Small intestine (tissue), 7 donors: ENCODE results near the gene BNIP3. TPM values are rescaled to one million over a fixed set of nuclear protein-coding genes. Genes with fewer than 3 reads are reported as not detected.

ENCODE experiments used
- DNase-seq, 2 donors: peaks; one replicate each; pipeline versions ENCODE4 v3.0.0 to v3.0.0-alpha.2; 2013
- FAIRE-seq: peaks from 2 replicates; lab custom pipeline; 2012; peaks lifted over from hg19 to GRCh38; lab: Jason Lieb, UNC
- H3K27ac ChIP-seq, 3 donors: one replicate each; pipeline ENCODE4 v1.5.1; 2013; ENCODE audit warnings: low read length in 2 of 3, mild to moderate bottlenecking in 2 of 3, control low read depth in 1 of 3, inconsistent platforms in 1 of 3, low read depth in 1 of 3, moderate library complexity in 1 of 3
- H3K27me3 ChIP-seq, 3 donors: one replicate each; pipeline ENCODE4 v1.6.1; 2013; ENCODE audit warnings: low read length in 3 of 3, inconsistent platforms in 1 of 3; ENCODE audit not compliant: control insufficient read depth in 3 of 3, insufficient read depth in 3 of 3
- H3K36me3 ChIP-seq, 3 donors: one replicate each; pipeline ENCODE4 v1.6.1; 2013; ENCODE audit warnings: low read length in 3 of 3, inconsistent platforms in 1 of 3, low read depth in 1 of 3, mild to moderate bottlenecking in 1 of 3, moderate library complexity in 1 of 3; ENCODE audit not compliant: control insufficient read depth in 3 of 3, insufficient read depth in 2 of 3
- H3K4me1 ChIP-seq, 3 donors: one replicate each; pipeline ENCODE4 v1.6.1; 2013; ENCODE audit warnings: low read length in 2 of 3, inconsistent platforms in 1 of 3, low read depth in 1 of 3, mild to moderate bottlenecking in 1 of 3, moderate library complexity in 1 of 3; ENCODE audit not compliant: control insufficient read depth in 3 of 3, insufficient read depth in 2 of 3
- H3K4me3 ChIP-seq, 3 donors: one replicate each; pipeline ENCODE4 v1.5.1; 2013; ENCODE audit warnings: low read length in 3 of 3, control low read depth in 1 of 3, inconsistent platforms in 1 of 3, low read depth in 1 of 3, mild to moderate bottlenecking in 1 of 3, moderate library complexity in 1 of 3
- H3K9me3 ChIP-seq, 2 donors: one replicate each; pipeline ENCODE4 v1.6.1; 2013; ENCODE audit warnings: low read depth in 1 of 2, low read length in 1 of 2; ENCODE audit not compliant: control insufficient read depth in 2 of 2, insufficient read depth in 1 of 2
- WGBS, 3 donors: extraction: QIAGEN DNeasy Blood & Tissue Kit; methylation state at CpG; one replicate each; pipeline ENCODE4 v1.1.7; 2013; 5-methylcytosine and 5-hydroxymethylcytosine counted together
- polyA plus RNA-seq, 4 donors: library from polyadenylated mRNA; stranded (reverse) in 3 of 4; unstranded in 1 of 4; fragments of 200-250 nt in 3 of 4; fragments of 120-200 nt in 1 of 4; gene quantifications; one replicate each; pipeline versions ENCODE4 v1.2.1 to v1.2.3, GENCODE V29; 2013
- donor health status: healthy with polysubstance abuse.
- donor health status: control.
- donor health status: control.
- donor health status: Bipolar disorder and iron deficiency.
- donor health status: healthy.

Gene BNIP3
- polyA plus RNA-seq, 4 donors = 12.2 to 70.0 (median 17.8) TPM

GRCh38 chr10:132021504-132022143 lies 39.9 kb upstream of the BNIP3 start:
- no peak for DNase-seq
- peaks cover 0 to 11% (median 4%) of the 10 kb centered on the region in 3 donors for H3K27me3 ChIP-seq
- H3K4me1 ChIP-seq = no peaks in the 10 kb centered on the region
- H3K27ac ChIP-seq = no peak overlapping the region
- no peaks in the 10 kb centered on the region for H3K36me3 ChIP-seq
- WGBS, 3 donors = 65 to 81% (median 77%) methylated on average over 15 to 16 of the region's 16 CpGs
- no peak overlapping the region for H3K4me3 ChIP-seq
- no peaks in the 10 kb centered on the region for H3K9me3 ChIP-seq
- FAIRE-seq = no peak

DNA sequence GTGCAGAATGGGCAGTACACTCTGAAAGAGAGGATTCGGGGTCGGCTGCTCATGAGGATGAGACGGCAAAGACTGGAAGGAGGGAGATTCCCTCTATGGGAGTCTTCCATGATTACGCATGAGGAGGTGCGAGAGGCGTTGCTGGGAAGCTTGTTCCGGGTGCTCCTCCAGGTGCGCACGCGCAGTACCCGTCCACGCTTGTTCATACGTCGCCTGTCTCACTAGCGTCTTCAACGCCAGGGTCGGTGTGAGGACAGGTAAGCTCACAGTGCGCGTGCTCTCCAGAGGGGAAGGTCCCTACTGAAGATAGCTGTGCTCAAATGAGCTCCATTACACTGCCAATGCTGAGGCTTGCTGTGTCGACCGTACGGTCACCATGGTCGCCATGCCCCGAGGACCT lies 39.3 kb upstream of the BNIP3 start:
- DNase-seq (no peak), FAIRE-seq (no peak)
- 94 to 95% (median 94%) methylated on average over 24 of the region's 24 CpGs for WGBS, 3 donors
- Histone ChIP-seq H3K4me1 (no peaks in the 10 kb centered on the region), H3K4me3 (no peak overlapping the region), H3K27me3 (peaks cover 0 to 11% (median 4%) of the 10 kb centered on the region in 3 donors), H3K27ac (no peak overlapping the region), H3K36me3 (no peaks in the 10 kb centered on the region), H3K9me3 (no peaks in the 10 kb centered on the region)

- H3K27ac ChIP-seq = no peak overlapping the region
- peaks cover 0 to 11% (median 4%) of the 10 kb centered on the region in 3 donors for H3K27me3 ChIP-seq
- DNase-seq (no peak), FAIRE-seq (no peak)
- no peaks in the 10 kb centered on the region for H3K4me1 ChIP-seq
- 82 to 86% (median 84%) methylated on average over 13 of the region's 13 CpGs for WGBS, 3 donors
- H3K9me3 ChIP-seq = no peaks in the 10 kb centered on the region
- H3K36me3 ChIP-seq = no peaks in the 10 kb centered on the region
- no peak overlapping the region for H3K4me3 ChIP-seq
Observed at GRCh38 chr10:132020456-132020855, 38.7 kb upstream of the BNIP3 start.

DNA sequence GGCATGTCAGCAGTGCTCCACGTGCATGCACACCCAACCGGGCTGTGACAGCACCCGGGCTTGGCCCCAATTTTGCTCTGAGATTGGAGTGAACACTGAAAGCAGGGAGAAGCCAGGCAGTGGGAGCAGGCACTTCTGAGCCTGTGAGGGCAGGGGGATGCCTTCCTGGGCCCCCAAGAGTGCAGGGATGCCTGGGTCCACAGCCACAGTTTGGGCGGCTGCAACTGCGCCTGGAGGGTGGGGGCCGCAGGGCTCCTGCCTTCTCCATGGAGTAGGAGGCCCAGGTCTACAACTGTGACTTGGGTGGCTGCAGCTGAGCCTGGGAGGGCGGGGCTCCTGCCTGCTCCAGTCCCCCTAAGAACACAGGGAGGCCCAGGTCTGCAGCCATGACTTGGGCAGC lies 37.6 kb upstream of the BNIP3 start:
- no peaks in the 10 kb centered on the region for H3K4me1 ChIP-seq
- H3K36me3 ChIP-seq = no peaks in the 10 kb centered on the region
- FAIRE-seq = no peak
- H3K27ac ChIP-seq = no peak overlapping the region
- 84 to 92% (median 90%) methylated on average over 7 of the region's 7 CpGs for WGBS, 3 donors
- DNase-seq = no peak
- no peaks in the 10 kb centered on the region for H3K9me3 ChIP-seq
- H3K27me3 ChIP-seq = peaks cover 0 to 11% (median 0%) of the 10 kb centered on the region in 3 donors
- H3K4me3 ChIP-seq = no peak overlapping the region

- no peaks in the 10 kb centered on the region for H3K36me3 ChIP-seq
- no peak overlapping the region for H3K27ac ChIP-seq
- no peak for DNase-seq
- no peaks in the 10 kb centered on the region for H3K4me1 ChIP-seq
- no peak for FAIRE-seq
- H3K9me3 ChIP-seq = no peaks in the 10 kb centered on the region
- H3K27me3 ChIP-seq = peaks cover 0 to 4% (median 0%) of the 10 kb centered on the region in 3 donors
- no peak overlapping the region for H3K4me3 ChIP-seq
- WGBS, 3 donors = 80 to 92% (median 86%) methylated on average over 5 of the region's 5 CpGs
Observed at GRCh38 chr10:132018446-132018845, 36.7 kb upstream of the BNIP3 start.

- FAIRE-seq = no peak
- 54 to 70% (median 61%) methylated on average over 6 of the region's 6 CpGs for WGBS, 3 donors
- no peaks in the 10 kb centered on the region for H3K27me3 ChIP-seq
- H3K27ac ChIP-seq = no peak overlapping the region
- H3K4me1 ChIP-seq = no peaks in the 10 kb centered on the region
- no peak for DNase-seq
- no peaks in the 10 kb centered on the region for H3K9me3 ChIP-seq
- no peak overlapping the region for H3K4me3 ChIP-seq
- H3K36me3 ChIP-seq = no peaks in the 10 kb centered on the region
Observed at GRCh38 chr10:132016514-132016913, 34.8 kb upstream of the BNIP3 start.

DNA sequence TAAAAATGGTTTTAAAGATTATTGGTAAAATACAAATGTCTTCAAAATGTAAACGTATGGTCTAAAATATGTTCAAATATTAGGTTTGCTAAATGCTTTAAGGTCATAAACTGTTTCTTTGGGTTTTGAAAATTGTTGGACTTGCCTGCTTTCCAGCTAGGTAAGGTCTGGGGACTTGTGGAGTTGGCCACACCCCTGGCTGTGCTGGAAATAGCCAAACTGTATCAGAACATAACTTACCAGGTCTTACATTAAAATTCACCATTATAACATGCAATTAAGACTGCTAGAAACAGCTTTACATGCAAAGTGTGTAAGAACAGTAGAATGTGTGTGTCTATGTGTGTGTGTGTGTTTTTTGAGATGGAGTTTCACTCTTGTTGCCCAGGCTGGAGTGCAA lies 29.7 kb upstream of the BNIP3 start:
- H3K4me3 ChIP-seq = no peak overlapping the region
- DNase-seq = no peak
- no peak for FAIRE-seq
- H3K9me3 ChIP-seq = no peaks in the 10 kb centered on the region
- H3K27ac ChIP-seq = no peak overlapping the region
- WGBS, 3 donors = 79 to 87% (median 80%) methylated on average over 1 of the region's 1 CpG
- no peaks in the 10 kb centered on the region for H3K36me3 ChIP-seq
- H3K4me1 ChIP-seq = no peaks in the 10 kb centered on the region
- H3K27me3 ChIP-seq = no peaks in the 10 kb centered on the region

DNA sequence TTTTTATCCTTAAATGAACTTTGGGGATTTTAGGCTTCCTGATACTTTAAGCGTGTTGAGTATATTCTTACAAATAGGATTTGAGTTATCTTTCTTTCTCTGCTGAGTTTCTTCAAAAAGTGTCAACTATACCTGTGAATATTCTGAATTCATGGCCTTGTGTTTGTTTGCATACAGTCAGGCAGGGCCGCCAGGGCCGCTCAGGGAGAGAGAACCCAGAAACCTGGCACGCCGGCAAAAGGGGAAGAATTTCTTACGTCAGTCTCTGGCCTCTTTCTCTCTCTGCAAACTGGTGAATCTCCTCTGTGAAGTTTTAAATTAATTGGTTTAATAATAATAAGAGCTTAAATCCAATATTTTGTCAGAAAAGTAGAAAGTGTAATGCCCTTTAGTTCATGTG lies 29.3 kb upstream of the BNIP3 start:
- WGBS, 3 donors = 80 to 89% (median 89%) methylated on average over 6 of the region's 6 CpGs
- H3K4me1 ChIP-seq = no peaks in the 10 kb centered on the region
- DNase-seq = no peak
- H3K4me3 ChIP-seq = no peak overlapping the region
- no peak overlapping the region for H3K27ac ChIP-seq
- no peaks in the 10 kb centered on the region for H3K9me3 ChIP-seq
- H3K27me3 ChIP-seq = no peaks in the 10 kb centered on the region
- FAIRE-seq = no peak
- H3K36me3 ChIP-seq = no peaks in the 10 kb centered on the region

DNA sequence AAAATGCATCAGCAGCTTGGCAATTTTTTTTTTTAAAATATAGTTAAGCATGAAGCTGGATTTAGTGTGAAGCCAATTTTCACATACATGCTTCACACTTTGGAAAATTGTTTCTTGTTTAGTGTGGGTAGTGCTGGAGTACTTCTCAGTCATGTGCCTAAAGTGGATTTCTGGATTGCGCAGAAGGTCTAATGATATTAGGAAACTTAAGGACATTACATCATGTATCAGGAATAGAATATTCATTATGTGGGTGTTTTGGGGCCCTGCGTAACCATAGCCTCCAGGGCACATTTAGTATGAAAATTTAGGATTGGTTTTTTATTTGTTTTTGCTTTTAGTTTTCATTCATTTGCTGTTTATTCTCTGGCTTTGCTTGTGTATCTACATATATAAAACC lies 28.8 kb upstream of the BNIP3 start:
- no peaks in the 10 kb centered on the region for H3K27me3 ChIP-seq
- no peaks in the 10 kb centered on the region for H3K4me1 ChIP-seq
- no peak overlapping the region for H3K27ac ChIP-seq
- H3K36me3 ChIP-seq = no peaks in the 10 kb centered on the region
- no peak overlapping the region for H3K4me3 ChIP-seq
- peaks cover 0 to under 1% of the 10 kb centered on the region in 2 donors for H3K9me3 ChIP-seq
- FAIRE-seq (no peak), DNase-seq (no peak)
- 93 to 96% (median 95%) methylated on average over 2 of the region's 2 CpGs for WGBS, 3 donors
